GM10847 (cell line): Measurements from ENCODE around the gene MARCKS.

Source experiments
- POLR2A ChIP-seq: IDR thresholded peaks from 2 replicates; pipeline ENCODE4 v1.6.1; 2011; ENCODE audit not compliant: insufficient read length; ENCODE audit errors: extremely low read depth

Gene MARCKS

GRCh38 chr6:113859349-113860180, 2.4 kb downstream of the MARCKS start:
- no peak for TF ChIP-seq POLR2A

GRCh38 chr6:113860181-113860955, 3.2 kb downstream of the MARCKS start:
- TF ChIP-seq POLR2A = no peak

GRCh38 chr6:113862112-113862511, 5.0 kb downstream of the MARCKS start:
- TF ChIP-seq POLR2A = no peak

DNA sequence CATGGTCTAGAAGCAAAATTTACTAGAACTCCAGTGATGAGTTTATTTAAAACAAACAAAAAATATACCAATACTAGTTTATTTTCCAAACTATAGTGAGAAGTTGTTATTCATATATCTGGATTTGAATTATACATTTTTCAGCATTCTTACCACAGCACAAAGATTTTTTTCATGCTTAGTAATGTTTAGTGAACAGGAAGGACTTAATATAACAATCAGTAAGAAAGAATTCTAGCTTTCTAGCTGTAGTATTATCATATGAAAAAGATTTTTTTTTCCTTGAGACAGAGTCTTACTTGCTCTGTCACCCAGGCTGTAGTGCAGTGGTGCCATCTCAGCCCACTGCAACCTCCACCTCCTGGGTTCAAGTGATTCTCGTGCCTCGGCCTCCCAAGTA, 13.8 kb downstream of the MARCKS start:
- TF ChIP-seq POLR2A = no peak

DNA sequence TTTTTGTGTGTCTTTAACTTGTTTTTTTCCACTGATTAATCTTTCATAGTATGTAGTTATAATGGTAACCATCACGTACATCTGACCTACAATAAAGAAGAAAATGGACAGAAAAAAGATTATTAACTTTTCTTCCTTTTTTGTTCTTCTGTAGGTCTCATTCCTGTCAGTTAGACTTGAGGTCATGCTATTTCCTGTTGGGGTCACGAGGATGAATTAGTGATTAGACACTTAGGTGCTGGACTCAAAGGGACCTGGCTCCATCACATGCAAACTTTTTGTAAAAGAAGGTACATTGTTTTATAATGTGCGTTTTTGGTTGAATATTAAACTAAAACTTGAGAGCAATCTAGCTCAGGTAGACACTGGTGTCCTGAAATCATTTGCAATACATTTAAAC, 14.8 kb downstream of the MARCKS start:
- TF ChIP-seq POLR2A = no peak

- TF ChIP-seq POLR2A = no peak
Observed at GRCh38 chr6:113873043-113873667, 16.0 kb downstream of the MARCKS start.

DNA sequence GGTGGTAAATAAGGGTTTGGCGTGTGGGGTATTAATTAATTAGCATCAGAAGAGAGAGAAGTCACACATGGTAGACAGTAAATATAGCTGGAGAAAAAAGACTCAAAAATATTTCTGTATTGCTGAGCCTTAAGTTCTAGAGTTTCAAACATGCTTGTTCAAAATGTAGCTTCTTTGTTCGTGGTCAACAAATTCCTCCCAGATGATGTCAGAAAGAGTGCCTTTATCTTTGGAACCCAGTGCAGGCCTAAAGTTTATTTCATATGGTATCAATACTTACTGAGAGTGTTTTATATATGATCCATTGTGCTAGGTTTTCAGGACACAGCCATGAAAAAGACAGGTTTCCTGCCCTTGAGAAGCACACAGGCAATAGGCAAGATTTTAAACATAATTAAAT, 18.3 kb downstream of the MARCKS start:
- no peak for TF ChIP-seq POLR2A

DNA sequence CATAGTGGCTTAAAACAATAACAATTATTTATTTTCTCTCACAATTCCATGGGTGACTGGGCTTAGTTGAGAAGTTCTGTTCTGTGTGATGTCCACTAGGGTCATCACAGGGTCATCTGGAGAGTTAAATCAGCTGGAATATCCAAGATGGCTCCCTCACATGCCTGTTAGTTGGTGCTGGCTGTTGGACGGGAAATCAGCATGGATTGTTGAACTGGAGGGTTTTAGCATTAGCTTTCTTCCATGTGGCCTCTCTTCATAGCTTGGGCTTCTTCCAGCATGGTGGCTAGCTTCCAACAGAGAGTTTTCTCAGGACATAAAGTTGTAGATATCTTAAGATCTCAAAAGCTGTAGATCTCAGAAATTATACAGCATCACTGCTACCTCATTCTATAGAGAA, 19.6 kb downstream of the MARCKS start:
- no peak for TF ChIP-seq POLR2A

- no peak for TF ChIP-seq POLR2A
Observed at GRCh38 chr6:113879186-113880096, 22.3 kb downstream of the MARCKS start.

DNA sequence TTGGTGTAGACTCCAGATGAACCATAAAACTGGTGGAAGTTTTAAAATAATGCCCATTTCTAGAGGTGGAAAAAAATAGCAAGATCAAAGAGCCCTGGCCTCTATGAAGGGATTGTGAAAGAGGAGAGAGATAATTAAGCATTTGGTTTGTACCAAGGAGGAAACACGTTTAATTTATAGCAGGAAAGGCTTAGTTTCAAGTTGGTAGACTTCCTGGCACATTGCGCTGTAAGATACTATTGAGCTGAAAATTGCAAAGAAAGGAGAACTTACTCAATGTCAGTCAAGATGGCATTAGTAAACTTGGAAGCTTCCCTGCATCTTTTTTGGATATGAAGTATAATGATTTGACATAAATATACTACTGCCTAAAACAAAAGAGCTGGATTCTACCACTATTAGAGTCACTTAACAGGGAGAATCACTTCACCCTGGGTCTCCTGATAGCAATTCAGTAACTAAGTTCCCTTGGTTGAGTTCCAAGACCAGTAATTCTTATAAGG, 24.4 kb downstream of the MARCKS start:
- TF ChIP-seq POLR2A = no peak

DNA sequence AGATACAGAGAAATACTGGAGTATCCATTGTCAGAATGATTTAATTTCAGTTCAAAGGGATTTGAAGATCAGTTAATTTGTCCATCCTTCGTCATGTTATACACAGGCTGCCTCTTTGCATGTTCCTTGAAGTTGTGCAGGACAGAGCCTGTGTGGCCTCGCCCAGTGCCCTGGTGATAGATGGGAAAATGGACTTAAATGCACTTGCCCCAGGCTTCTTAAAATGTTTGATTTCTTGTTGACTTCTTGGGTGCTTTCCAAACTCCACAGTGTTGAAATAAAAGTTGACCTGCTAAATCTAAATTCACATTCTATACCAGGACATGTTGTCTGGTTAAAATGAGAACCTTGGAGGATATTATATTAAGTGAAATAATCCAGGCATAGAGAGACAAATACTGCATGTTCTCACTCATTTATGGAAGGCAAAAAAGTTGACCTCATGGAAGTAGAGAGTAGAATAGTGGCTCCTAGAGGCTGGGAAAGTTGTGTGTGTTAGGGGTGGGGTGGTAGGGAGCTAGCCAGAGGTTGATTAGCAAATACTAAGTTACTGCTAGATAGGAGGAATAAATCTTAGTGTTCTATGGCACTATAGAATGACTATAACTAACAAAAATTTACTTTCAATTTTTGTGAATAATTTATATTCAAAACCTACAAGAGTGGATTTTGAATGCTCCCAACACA, 25.3 kb downstream of the MARCKS start:
- no peak for TF ChIP-seq POLR2A

GRCh38 chr6:113884011-113884410, 26.9 kb downstream of the MARCKS start:
- TF ChIP-seq POLR2A = no peak

- no peak for TF ChIP-seq POLR2A
Observed at GRCh38 chr6:113886512-113886911, 29.4 kb downstream of the MARCKS start.

DNA sequence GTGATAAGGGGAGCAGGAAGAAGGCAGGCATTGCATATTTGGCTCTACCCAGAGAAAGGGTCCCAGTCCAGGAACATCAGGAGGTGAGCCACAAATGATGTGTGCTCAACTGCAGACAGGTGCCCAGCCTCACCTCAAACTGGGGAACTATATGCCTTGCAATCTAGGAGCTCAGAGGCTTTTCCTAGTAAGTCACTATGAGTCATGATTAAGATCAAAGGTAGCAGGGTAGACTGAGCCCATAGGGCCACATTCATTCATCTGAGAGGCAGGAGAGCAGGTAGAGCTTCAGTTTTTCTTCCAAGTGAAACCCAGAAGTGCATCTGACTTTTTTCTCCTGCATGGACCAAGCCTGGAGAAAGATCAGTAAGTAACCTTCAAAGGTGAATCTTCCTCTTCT, 31.3 kb downstream of the MARCKS start:
- no peak for TF ChIP-seq POLR2A
